HUES6 (cell line): Measurements from ENCODE around the gene UROD.
"Not testable (repeated sequence)": the region's sequence is repeated elsewhere in the genome, so short reads cannot be mapped to it uniquely, and the experiment has no call there.

ENCODE experiments used
- H3K27ac ChIP-seq: 2 replicates; pipeline ENCODE4 v1.7.0; 2013; ENCODE audit warnings: low read depth, mild to moderate bottlenecking, low read length, inconsistent platforms
- H3K27me3 ChIP-seq: 2 replicates; pipeline ENCODE4 v1.6.1; 2013; ENCODE audit warnings: low read length; ENCODE audit not compliant: control insufficient read depth, insufficient read depth
- H3K36me3 ChIP-seq: 2 replicates; pipeline ENCODE4 v1.6.1; 2013; ENCODE audit warnings: low read length; ENCODE audit not compliant: control insufficient read depth, insufficient read depth
- H3K4me1 ChIP-seq: 2 replicates; pipeline ENCODE4 v1.6.1; 2013; ENCODE audit warnings: low read length; ENCODE audit not compliant: control insufficient read depth, insufficient read depth
- H3K4me3 ChIP-seq: 2 replicates; pipeline ENCODE4 v1.5.1; 2013; ENCODE audit warnings: low read depth, low read length
- H3K9ac ChIP-seq: one replicate; pipeline ENCODE4 v1.6.1; 2013; ENCODE audit warnings: mild to moderate bottlenecking, low read length
- H3K9me3 ChIP-seq: 2 replicates; pipeline ENCODE4 v1.6.1; 2013; ENCODE audit warnings: low read depth, low read length; ENCODE audit not compliant: control insufficient read depth, insufficient read depth

The UROD gene

DNA sequence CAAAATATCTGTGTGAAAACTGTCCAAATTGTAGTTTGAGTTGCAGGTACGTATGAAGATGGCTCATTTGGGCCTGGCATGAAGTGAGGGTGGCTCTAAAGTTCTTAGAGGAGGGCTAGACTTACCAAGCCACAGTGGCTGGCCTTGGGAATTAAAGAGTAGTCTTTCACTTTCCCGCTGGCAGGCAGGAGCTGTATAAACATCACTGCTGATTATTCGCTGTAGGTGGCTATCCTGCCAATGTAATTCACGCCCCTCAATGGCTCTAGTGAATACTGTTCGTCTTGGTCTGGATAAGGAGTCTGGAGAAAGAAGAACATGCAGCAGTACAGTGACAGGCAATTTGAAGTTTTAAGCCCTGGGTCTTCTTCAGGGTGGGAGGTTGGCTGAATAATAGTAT lies 31.0 kb downstream of the UROD start:
- Histone ChIP-seq H3K36me3 (no peaks in the 10 kb centered on the region), H3K4me3 (no peak overlapping the region), H3K27me3 (no peaks in the 10 kb centered on the region), H3K9me3 (no peaks in the 10 kb centered on the region), H3K27ac (no peak overlapping the region), H3K4me1 (peaks cover 6% of the 10 kb centered on the region), H3K9ac (no peak overlapping the region)

DNA sequence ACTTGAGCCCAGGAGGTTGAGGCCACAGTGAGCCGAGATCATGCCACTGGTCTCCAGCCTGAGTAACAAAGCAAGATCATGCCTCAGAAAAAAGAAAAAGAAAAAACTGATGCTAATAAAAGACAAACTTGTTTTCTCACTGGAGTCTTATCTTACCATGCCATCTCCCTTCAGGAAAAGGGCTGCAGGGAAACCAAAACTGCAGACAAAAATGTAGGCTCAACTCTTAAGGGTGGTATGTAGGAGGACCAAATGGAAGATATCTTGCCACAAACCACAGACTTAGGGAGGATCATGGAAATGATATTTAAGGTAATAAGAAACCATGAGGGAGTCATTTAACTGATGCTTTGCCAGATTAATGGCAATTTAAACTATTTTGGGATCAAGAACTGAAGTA lies 32.9 kb downstream of the UROD start:
- H3K9ac ChIP-seq, result no peak overlapping the region

DNA sequence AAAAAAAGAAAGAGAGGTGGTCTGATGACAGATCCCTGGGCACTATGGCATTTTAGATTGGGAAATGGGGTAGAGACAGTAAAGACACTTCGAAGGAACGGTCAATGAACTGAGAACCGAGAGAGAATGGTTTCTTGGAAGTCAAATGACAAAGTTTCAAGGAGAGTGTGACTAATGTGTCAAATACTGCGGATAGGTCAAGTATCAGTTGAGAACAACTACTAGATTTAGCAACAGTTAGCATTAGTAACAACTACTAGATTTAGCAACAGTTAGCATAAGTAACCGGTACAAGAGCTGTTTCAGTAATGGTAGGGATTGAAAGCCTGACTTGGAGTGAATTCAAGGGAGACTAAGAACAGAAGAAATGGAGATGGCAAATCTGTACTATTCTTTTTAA lies 35.0 kb downstream of the UROD start:
- H3K9me3 ChIP-seq, result no peaks in the 10 kb centered on the region
- no peak overlapping the region for H3K27ac ChIP-seq

More for the DNA sequence above, 32.9 kb downstream of the UROD start:
- Histone ChIP-seq H3K4me3 (no peak overlapping the region), H3K4me1 (peaks cover 6% of the 10 kb centered on the region), H3K36me3 (no peaks in the 10 kb centered on the region), H3K27me3 (no peaks in the 10 kb centered on the region), H3K9me3 (no peaks in the 10 kb centered on the region), H3K27ac (no peak overlapping the region)

GRCh38 chr1:45051005-45051772 lies 39.1 kb downstream of the UROD start:
- Histone ChIP-seq H3K36me3 (no peaks in the 10 kb centered on the region), H3K9ac (no peak overlapping the region), H3K4me1 (no peaks in the 10 kb centered on the region), H3K27ac (no peak overlapping the region), H3K4me3 (no peak overlapping the region), H3K9me3 (no peaks in the 10 kb centered on the region), H3K27me3 (no peaks in the 10 kb centered on the region)

More for the DNA sequence above, 35.0 kb downstream of the UROD start:
- no peak overlapping the region for H3K9ac ChIP-seq
- H3K27me3 ChIP-seq, result no peaks in the 10 kb centered on the region
- H3K4me1 ChIP-seq, result peaks cover 6% of the 10 kb centered on the region
- H3K36me3 ChIP-seq, result no peaks in the 10 kb centered on the region
- no peak overlapping the region for H3K4me3 ChIP-seq

DNA sequence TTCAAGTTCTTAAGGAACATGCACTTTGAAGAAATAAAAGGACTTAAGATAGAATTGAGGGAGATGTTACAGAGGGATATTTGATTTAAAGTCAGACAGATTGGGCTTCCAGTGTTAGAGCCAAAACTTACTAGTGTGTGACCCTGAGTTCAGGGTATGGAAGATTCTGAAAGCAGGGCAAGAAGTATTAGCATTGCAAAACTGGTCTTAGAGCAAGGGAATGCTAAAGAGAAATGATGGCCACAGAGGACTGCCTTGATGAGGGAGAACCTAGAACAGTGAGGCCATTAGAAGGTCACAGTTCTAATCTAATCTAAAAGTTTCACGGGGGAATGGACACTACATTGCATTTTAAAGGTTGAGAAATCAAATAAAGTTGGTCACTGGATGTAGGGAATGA lies 45.5 kb downstream of the UROD start:
- Histone ChIP-seq H3K4me3 (no peak overlapping the region), H3K27me3 (no peaks in the 10 kb centered on the region), H3K27ac (no peak overlapping the region), H3K36me3 (no peaks in the 10 kb centered on the region), H3K9me3 (no peaks in the 10 kb centered on the region), H3K4me1 (no peaks in the 10 kb centered on the region), H3K9ac (no peak overlapping the region)

DNA sequence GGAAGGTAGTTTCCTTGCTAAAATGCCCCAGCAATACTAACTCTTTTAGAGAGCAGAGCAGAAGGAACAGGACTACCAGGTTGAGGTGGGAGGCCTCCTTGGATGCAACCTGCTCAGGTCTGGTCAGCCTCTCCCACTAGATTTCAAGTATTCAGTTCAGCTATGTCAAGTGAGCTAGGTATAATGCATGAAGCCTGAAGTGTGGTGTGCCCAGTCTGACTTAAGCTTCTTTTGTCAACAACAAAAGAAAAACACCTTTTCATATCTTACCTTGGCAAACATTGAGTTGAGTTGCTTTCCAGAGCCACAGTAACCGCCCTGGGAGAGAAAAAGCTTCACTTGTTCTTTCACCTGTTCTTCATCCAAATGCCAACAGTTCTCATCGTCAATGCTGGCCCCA lies 47.8 kb downstream of the UROD start:
- Histone ChIP-seq H3K4me3 (no peak overlapping the region), H3K27ac (no peak overlapping the region), H3K9me3 (no peaks in the 10 kb centered on the region), H3K27me3 (no peaks in the 10 kb centered on the region), H3K9ac (no peak overlapping the region), H3K4me1 (no peaks in the 10 kb centered on the region), H3K36me3 (no peaks in the 10 kb centered on the region)

- H3K36me3 ChIP-seq, H3K9ac ChIP-seq, H3K9me3 ChIP-seq, H3K27me3 ChIP-seq, H3K4me3 ChIP-seq, H3K27ac ChIP-seq, H3K4me1 ChIP-seq: not testable (repeated sequence)
Measured at GRCh38 chr1:45062463-45062862, 50.4 kb downstream of the UROD start.

DNA sequence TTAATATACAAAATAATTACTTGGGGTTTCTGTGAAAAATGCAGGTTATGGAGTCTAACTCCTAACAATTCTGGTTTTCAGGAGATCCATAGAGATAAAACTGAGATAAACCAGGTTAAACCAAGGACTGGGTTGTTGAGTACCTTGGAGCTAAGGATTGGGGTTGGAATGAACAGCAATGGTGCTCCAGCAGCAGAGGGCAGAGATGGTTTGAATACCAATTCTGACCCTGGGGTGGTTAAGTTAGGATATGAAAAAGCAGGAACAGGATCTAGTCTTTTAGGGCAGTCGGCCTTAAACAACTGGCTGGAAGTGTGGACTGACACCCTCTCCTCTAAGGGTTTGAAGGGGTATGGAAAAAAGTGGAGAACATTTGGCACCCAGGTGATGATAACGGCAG lies 53.0 kb downstream of the UROD start:
- H3K27ac ChIP-seq, result no peak overlapping the region
- H3K9ac ChIP-seq, result no peak overlapping the region
- no peaks in the 10 kb centered on the region for H3K4me1 ChIP-seq
- no peaks in the 10 kb centered on the region for H3K36me3 ChIP-seq
- no peaks in the 10 kb centered on the region for H3K9me3 ChIP-seq
- H3K4me3 ChIP-seq, result no peak overlapping the region
- H3K27me3 ChIP-seq, result no peaks in the 10 kb centered on the region
